GM12878 (cell line): ENCODE results near the gene CCL20.

ENCODE experiments used
- CBX3 ChIP-seq: fragments of 200-600 bp; sonication (generic); IDR thresholded peaks from 2 replicates; pipeline ENCODE4 v1.6.1; 2016; ENCODE audit warnings: low read depth, borderline replicate concordance
- HDGF ChIP-seq: fragments of 450-650 bp; IDR thresholded peaks from 2 replicates; pipeline ENCODE4 v1.6.1; 2016; ENCODE audit warnings: antibody characterized with exemption
- MAX ChIP-seq: IDR thresholded peaks from 2 replicates; pipeline ENCODE4 v1.6.1; 2012; ENCODE audit warnings: low read depth, low read length, improper control_type of control experiment
- POLR2A ChIP-seq: IDR thresholded peaks from 2 replicates; pipeline ENCODE4 v1.6.1; 2011; ENCODE audit warnings: low read depth, mild to moderate bottlenecking, low read length
- POLR2AphosphoS5 ChIP-seq: IDR thresholded peaks from 2 replicates; pipeline ENCODE4 v1.6.1; 2011; ENCODE audit warnings: mild to moderate bottlenecking, low read length, inconsistent platforms
- YY1 ChIP-seq: IDR thresholded peaks from 2 replicates; pipeline ENCODE4 v1.6.1; 2011; ENCODE audit warnings: low read depth, mild to moderate bottlenecking, low read length
- ZNF207 ChIP-seq: fragments of 450-650 bp; IDR thresholded peaks from 2 replicates; pipeline ENCODE4 v1.6.1; 2014; ENCODE audit warnings: antibody characterized with exemption, mild to moderate bottlenecking, borderline replicate concordance
- ZNF274 ChIP-seq: IDR thresholded peaks from one replicate; pipeline ENCODE4 v1.8.0; 2011; ENCODE audit not compliant: insufficient read length, insufficient read depth
- TF ChIP-seq, protein P1 (sequence below): fragments of 450-650 bp; IDR thresholded peaks from 2 replicates; pipeline ENCODE4 v1.6.1; 2018; ENCODE audit warnings: mild to moderate bottlenecking, low read depth, moderate library complexity; ENCODE audit not compliant: partially characterized antibody
- TF ChIP-seq, protein P2 (sequence below), 3 experiments: IDR thresholded peaks in 2 of 3; conservative IDR thresholded peaks in 1 of 3; 2 replicates each; pipeline ENCODE4 v1.5.1; 2011; ENCODE audit warnings: low read depth in 3 of 3, low read length in 3 of 3, mild to moderate bottlenecking in 3 of 3, control low read depth in 2 of 3, moderate library complexity in 2 of 3, inconsistent platforms in 1 of 3, mixed read lengths in 1 of 3; ENCODE audit not compliant: control insufficient read depth in 2 of 3, insufficient read depth in 1 of 3; ENCODE audit errors: extremely low read depth in 1 of 3

- TF ChIP-seq, protein P1, sequence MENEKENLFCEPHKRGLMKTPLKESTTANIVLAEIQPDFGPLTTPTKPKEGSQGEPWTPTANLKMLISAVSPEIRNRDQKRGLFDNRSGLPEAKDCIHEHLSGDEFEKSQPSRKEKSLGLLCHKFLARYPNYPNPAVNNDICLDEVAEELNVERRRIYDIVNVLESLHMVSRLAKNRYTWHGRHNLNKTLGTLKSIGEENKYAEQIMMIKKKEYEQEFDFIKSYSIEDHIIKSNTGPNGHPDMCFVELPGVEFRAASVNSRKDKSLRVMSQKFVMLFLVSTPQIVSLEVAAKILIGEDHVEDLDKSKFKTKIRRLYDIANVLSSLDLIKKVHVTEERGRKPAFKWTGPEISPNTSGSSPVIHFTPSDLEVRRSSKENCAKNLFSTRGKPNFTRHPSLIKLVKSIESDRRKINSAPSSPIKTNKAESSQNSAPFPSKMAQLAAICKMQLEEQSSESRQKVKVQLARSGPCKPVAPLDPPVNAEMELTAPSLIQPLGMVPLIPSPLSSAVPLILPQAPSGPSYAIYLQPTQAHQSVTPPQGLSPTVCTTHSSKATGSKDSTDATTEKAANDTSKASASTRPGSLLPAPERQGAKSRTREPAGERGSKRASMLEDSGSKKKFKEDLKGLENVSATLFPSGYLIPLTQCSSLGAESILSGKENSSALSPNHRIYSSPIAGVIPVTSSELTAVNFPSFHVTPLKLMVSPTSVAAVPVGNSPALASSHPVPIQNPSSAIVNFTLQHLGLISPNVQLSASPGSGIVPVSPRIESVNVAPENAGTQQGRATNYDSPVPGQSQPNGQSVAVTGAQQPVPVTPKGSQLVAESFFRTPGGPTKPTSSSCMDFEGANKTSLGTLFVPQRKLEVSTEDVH, result no peak
- TF ChIP-seq ZNF274 (no peak), POLR2A (no peak), CBX3 (no peak), HDGF (no peak), YY1 (no peak), POLR2AphosphoS5 (no peak), ZNF207 (no peak), MAX (no peak)
- TF ChIP-seq, protein P2, sequence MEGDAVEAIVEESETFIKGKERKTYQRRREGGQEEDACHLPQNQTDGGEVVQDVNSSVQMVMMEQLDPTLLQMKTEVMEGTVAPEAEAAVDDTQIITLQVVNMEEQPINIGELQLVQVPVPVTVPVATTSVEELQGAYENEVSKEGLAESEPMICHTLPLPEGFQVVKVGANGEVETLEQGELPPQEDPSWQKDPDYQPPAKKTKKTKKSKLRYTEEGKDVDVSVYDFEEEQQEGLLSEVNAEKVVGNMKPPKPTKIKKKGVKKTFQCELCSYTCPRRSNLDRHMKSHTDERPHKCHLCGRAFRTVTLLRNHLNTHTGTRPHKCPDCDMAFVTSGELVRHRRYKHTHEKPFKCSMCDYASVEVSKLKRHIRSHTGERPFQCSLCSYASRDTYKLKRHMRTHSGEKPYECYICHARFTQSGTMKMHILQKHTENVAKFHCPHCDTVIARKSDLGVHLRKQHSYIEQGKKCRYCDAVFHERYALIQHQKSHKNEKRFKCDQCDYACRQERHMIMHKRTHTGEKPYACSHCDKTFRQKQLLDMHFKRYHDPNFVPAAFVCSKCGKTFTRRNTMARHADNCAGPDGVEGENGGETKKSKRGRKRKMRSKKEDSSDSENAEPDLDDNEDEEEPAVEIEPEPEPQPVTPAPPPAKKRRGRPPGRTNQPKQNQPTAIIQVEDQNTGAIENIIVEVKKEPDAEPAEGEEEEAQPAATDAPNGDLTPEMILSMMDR (IDR thresholded peaks at IDR 0.05 in 2 of 3, conservative IDR thresholded peaks at IDR 0.05 in 1 of 3; ENCODE audit: control insufficient read depth in 2 of 3, extremely low read depth in 1 of 3, insufficient read depth in 1 of 3, low read depth in 3 of 3, low read length in 3 of 3), result no peak
These were observed 43.1 kb downstream of the CCL20 start for GRCh38 chr2:227856697-227857096.
